Measurements from ENCODE around the gene CYP39A1.

The CYP39A1 gene

DNA sequence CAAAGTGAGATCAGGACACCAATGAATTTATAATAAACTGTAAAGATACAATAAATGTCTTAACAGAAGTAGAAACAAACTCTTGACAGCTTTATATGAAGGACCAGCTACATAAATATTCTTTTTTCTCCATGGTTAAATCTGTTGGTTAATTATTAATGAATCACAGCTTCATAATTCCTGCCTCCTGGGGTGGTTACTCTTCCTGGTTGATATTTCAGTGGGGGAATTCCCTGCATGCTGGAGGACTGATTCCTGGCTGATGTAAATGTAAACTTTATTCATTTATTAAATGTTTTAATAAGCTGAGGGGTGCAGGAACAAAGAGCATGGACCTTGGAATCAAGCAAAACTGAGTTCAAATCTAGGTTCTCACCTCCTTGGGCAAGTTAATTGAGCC lies 145.2 kb downstream of the CYP39A1 start:
- no peak for DNase-seq (ENCODE audit: low spot score in 2 of 2)
- no peak overlapping the region for H3K4me3 ChIP-seq
- in situ Hi-C loops (cut with MboI; ENCODE audit: low sequenced_read_pairs), result no loop called here
- no peaks in the 10 kb centered on the region; the same call in 1 of the 2 replicates for H3K27me3 ChIP-seq (ENCODE audit: low read depth)
- no peaks in the 10 kb centered on the region for H3K4me1 ChIP-seq
- H3K36me3 ChIP-seq (replicated peaks), result no peaks in the 10 kb centered on the region
- no peaks in the 10 kb centered on the region for H3K9me3 ChIP-seq

DNA sequence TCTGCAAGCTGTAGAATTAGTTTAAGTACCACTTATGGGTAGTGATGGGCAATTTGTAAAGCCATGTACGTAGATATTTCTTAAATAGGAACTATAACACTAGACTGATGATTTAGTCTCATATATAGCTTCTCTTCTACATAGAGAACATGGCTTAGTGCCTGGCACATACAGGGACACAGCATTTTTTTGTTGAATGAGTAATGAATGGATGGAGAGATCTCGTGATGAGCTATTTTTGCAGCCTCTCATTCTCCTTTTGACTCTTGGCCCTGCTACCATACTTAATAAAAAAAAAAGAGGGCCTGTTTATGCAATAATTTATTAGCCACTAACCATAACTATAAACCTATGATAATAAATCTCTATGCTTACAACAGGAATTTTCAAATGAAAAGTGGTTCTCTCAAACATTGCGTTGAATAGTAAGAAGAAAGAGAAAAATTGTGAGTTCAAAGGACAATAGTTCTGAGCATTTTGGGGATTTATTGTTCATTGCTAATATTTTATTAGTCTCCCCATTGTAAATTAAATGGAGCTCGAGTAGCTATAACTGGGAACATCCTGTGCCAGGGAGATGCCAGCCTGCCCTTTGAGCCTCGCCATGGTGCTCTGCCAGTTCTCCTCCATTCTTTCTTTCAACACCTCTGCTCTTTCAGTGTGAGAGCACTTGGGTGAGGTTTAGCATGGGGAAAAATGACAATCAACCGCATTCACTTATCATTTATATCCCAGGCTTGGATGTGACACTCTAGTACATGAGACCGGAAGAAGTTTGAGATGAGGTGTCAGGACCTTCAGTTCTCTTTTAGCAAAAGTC lies 146.7 kb downstream of the CYP39A1 start:
- Histone ChIP-seq H3K9me3 (no peaks in the 10 kb centered on the region), H3K36me3 (replicated peaks) (no peaks in the 10 kb centered on the region), H3K4me3 (no peak overlapping the region), H3K27me3 (ENCODE audit: low read depth) (no peaks in the 10 kb centered on the region; the same call in 1 of the 2 replicates), H3K4me1 (no peaks in the 10 kb centered on the region)
- in situ Hi-C loops (cut with MboI; ENCODE audit: low sequenced_read_pairs), result no loop called here
- no peak for DNase-seq (ENCODE audit: low spot score in 2 of 2)

DNA sequence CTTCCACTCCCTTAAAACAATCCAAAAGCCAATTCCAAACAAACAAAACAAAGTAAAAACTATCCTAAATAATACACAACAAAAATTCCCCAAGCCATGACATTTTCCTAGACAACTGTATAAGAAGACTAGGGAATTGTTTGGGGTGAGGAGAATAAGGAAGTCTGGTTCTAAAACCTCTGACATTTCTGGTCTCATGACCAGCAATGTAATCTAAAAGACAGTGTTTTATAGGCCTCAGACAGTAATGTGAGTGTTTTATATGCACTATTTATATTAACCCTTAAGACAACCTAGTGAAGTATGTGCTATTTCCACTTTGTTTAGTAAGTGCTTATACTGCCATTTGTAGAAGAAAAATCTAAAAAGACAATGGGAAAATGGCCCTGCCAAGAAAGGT lies 148.4 kb downstream of the CYP39A1 start:
- no peaks in the 10 kb centered on the region for H3K9me3 ChIP-seq
- no peaks in the 10 kb centered on the region; the same call in 1 of the 2 replicates for H3K27me3 ChIP-seq (ENCODE audit: low read depth)
- H3K4me1 ChIP-seq, result no peaks in the 10 kb centered on the region
- in situ Hi-C loops (cut with MboI; ENCODE audit: low sequenced_read_pairs), result no loop called here
- no peak overlapping the region for H3K4me3 ChIP-seq
- no peaks in the 10 kb centered on the region for H3K36me3 ChIP-seq (replicated peaks)
- DNase-seq (ENCODE audit: low spot score in 2 of 2), result no peak

- H3K9me3 ChIP-seq, result no peaks in the 10 kb centered on the region
- no peaks in the 10 kb centered on the region for H3K36me3 ChIP-seq (replicated peaks)
- H3K4me1 ChIP-seq, result no peaks in the 10 kb centered on the region
- H3K4me3 ChIP-seq, result no peak overlapping the region
- in situ Hi-C loops (cut with MboI; ENCODE audit: low sequenced_read_pairs), result no loop called here
- no peak for DNase-seq (ENCODE audit: low spot score in 2 of 2)
- no peaks in the 10 kb centered on the region; the same call in 1 of the 2 replicates for H3K27me3 ChIP-seq (ENCODE audit: low read depth)
Observed at GRCh38 chr6:46502486-46503119, 150.0 kb downstream of the CYP39A1 start.

DNA sequence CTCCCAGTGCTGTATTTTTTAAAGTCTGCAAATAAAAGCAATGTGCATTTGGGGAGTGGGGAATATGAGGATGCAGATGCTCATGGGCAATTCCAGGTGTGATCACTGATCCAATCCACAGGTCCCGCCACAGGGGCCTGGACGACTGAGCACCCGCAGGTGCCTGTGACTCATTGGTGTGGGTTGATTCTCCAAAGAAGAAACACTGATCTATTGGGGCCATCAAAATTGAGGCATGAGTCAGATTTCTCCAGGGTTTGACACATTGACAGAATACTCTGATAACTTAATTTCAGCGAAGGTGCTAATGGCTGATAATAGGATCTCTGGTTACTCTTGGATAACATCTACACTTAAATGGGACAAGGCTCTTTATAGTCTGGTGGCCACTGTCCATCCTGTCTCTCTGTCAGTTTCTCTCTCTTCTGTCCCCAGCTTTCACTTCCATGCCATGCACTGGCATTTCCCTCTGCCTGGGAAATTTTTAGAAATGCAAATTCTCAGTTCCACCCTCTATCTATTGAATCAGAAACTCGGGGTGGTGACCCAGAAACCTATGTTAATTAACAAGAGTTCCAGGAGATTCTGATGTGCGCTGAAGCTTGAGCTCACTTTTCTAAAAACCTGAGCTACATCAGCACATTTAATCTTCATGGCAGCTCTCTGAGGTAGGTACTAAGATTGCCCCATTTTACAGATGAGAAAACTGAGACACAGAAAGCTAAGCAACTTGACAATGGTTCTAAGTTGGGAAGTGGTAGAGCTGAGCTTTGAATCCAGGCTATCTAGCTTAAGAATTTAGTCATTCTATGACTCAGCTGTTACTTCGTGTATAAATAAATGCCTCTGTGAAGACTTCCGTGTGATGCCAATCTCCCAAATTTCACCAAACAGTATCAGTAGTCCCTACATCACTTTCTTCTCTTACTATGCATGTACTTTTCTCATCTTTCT lies 151.2 kb downstream of the CYP39A1 start:
- DNase-seq (ENCODE audit: low spot score in 2 of 2), result no peak
- in situ Hi-C loops (cut with MboI; ENCODE audit: low sequenced_read_pairs), result no loop called here

GRCh38 chr6:46500382-46500781 lies 152.2 kb downstream of the CYP39A1 start:
- Histone ChIP-seq H3K4me1 (no peaks in the 10 kb centered on the region), H3K27me3 (ENCODE audit: low read depth) (no peaks in the 10 kb centered on the region), H3K4me3 (no peak overlapping the region), H3K36me3 (replicated peaks) (no peaks in the 10 kb centered on the region), H3K9me3 (no peaks in the 10 kb centered on the region)
- in situ Hi-C loops (cut with MboI; ENCODE audit: low sequenced_read_pairs), result no loop called here
- DNase-seq (ENCODE audit: low spot score in 2 of 2), result no peak

More for the DNA sequence above, 151.2 kb downstream of the CYP39A1 start:
- Histone ChIP-seq H3K27me3 (ENCODE audit: low read depth) (no peaks in the 10 kb centered on the region), H3K9me3 (no peaks in the 10 kb centered on the region), H3K36me3 (replicated peaks) (no peaks in the 10 kb centered on the region), H3K4me3 (no peak overlapping the region), H3K4me1 (no peaks in the 10 kb centered on the region)

All from HAP-1 (cell line).